ENCODE data around the gene FAM229B.

DNA sequence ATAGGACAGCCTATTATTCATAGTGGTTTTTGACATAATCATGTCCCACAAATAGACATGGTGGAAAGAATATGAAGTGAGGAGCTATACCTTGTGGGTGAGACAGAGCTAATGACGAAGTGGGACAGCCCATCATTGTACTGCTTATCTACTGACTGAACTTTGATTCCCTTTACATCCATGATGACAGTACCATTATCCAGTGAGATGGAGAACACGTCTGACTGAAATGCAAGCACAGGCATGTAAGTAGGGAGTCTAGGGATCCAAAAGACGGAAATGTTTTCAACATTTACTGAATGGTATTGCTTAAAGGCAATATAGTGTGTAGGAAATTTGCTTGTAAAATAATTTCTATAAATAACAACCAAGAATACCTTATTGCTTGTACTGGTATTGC lies 43.5 kb downstream of the FAM229B start:
- TF ChIP-seq, protein P1, sequence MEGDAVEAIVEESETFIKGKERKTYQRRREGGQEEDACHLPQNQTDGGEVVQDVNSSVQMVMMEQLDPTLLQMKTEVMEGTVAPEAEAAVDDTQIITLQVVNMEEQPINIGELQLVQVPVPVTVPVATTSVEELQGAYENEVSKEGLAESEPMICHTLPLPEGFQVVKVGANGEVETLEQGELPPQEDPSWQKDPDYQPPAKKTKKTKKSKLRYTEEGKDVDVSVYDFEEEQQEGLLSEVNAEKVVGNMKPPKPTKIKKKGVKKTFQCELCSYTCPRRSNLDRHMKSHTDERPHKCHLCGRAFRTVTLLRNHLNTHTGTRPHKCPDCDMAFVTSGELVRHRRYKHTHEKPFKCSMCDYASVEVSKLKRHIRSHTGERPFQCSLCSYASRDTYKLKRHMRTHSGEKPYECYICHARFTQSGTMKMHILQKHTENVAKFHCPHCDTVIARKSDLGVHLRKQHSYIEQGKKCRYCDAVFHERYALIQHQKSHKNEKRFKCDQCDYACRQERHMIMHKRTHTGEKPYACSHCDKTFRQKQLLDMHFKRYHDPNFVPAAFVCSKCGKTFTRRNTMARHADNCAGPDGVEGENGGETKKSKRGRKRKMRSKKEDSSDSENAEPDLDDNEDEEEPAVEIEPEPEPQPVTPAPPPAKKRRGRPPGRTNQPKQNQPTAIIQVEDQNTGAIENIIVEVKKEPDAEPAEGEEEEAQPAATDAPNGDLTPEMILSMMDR (IDR thresholded peaks at IDR 0.05; ENCODE audit: low read length), result no peak
- no peak for TF ChIP-seq EZH2 (optimal IDR thresholded peaks at IDR 0.05; ENCODE audit: low read depth, low read length)
